IMR-90 (cell line): ENCODE data around the gene KLHDC3. TPM values are rescaled to one million over a fixed set of nuclear protein-coding genes. Genes with fewer than 3 reads are reported as not detected.

Experiments
- ATAC-seq: fragments of 200-7000 bp; cut with Tn5 transposase; 2 replicates; pipeline ENCODE4 v1.9.1; 2020; ENCODE audit warnings: low read depth, mild to moderate bottlenecking, moderate library complexity
- BruUV-seq: library from RNA; stranded (reverse); fragments of 400-500 nt; replicated peaks from 2 replicates; lab custom pipeline; 2021; lab: Mats Ljungman, UMichigan
- CTCF ChIA-PET: fragments of 300-600 bp; formaldehyde crosslinking; extraction: SDS; loops from one replicate; lab custom pipeline; 2021; ENCODE audit warnings: antibody characterized with exemption; lab: Yijun Ruan, JAX
- POLR2A ChIA-PET: fragments of 300-600 bp; sonication (Branson Sonifier 250); formaldehyde crosslinking; loops from one replicate; lab custom pipeline; 2022; ENCODE audit warnings: antibody characterized with exemption; ENCODE audit not compliant: unreplicated experiment; lab: Charles Lee
- DNase-seq: peaks from one replicate; pipeline ENCODE4 v3.0.0; 2013
- H2AFZ ChIP-seq: replicated peaks from 2 replicates; pipeline ENCODE3; 2013; ENCODE audit warnings: low read length, mild to moderate bottlenecking; ENCODE audit not compliant: poor library complexity
- H2AK5ac ChIP-seq: 2 replicates; pipeline ENCODE4 v1.6.1; 2013; ENCODE audit warnings: low read depth, low read length, inconsistent platforms
- H2AK9ac ChIP-seq: replicated peaks from 2 replicates; pipeline ENCODE3; 2013; ENCODE audit warnings: mild to moderate bottlenecking, low read depth, low read length, moderate library complexity; ENCODE audit not compliant: poor library complexity
- H2BK120ac ChIP-seq: 2 replicates; pipeline ENCODE4 v1.6.1; 2013; ENCODE audit warnings: low read depth, low read length, inconsistent platforms
- H2BK15ac ChIP-seq: 3 replicates; pipeline ENCODE4 v1.6.1; 2013; ENCODE audit warnings: low read depth, low read length, inconsistent platforms
- H2BK20ac ChIP-seq: 2 replicates; pipeline ENCODE4 v1.6.1; 2013; ENCODE audit warnings: low read depth, mild to moderate bottlenecking, inconsistent platforms, low read length, moderate library complexity
- H2BK5ac ChIP-seq: 2 replicates; pipeline ENCODE4 v1.6.1; 2013; ENCODE audit warnings: mild to moderate bottlenecking, low read depth, low read length, inconsistent platforms; ENCODE audit not compliant: poor library complexity, severe bottlenecking
- H3K14ac ChIP-seq: replicated peaks from 2 replicates; pipeline ENCODE4 v1.6.1; 2013; ENCODE audit warnings: low read depth, low read length, inconsistent platforms
- H3K18ac ChIP-seq: 2 replicates; pipeline ENCODE4 v1.6.1; 2013; ENCODE audit warnings: low read depth, low read length, control low read depth
- H3K23ac ChIP-seq: 2 replicates; pipeline ENCODE4 v1.6.1; 2013; ENCODE audit warnings: low read depth, low read length, inconsistent platforms
- H3K27ac ChIP-seq: 2 replicates; pipeline ENCODE4 v1.5.1; 2013; ENCODE audit warnings: mild to moderate bottlenecking, control low read depth, low read length; ENCODE audit not compliant: insufficient read depth
- H3K27me3 ChIP-seq: 2 replicates; pipeline ENCODE4 v1.6.1; 2013; ENCODE audit warnings: low read length; ENCODE audit not compliant: control insufficient read depth, insufficient read depth
- H3K36me3 ChIP-seq: 2 replicates; pipeline ENCODE4 v1.6.1; 2013; ENCODE audit warnings: low read length, mixed read lengths; ENCODE audit not compliant: control insufficient read depth, insufficient read depth
- H3K4ac ChIP-seq: 2 replicates; pipeline ENCODE4 v1.6.1; 2013; ENCODE audit warnings: low read depth, low read length, inconsistent platforms
- H3K4me1 ChIP-seq: 2 replicates; pipeline ENCODE4 v1.6.1; 2013; ENCODE audit warnings: low read length, mixed read lengths; ENCODE audit not compliant: control insufficient read depth, insufficient read depth
- H3K4me2 ChIP-seq: 2 replicates; pipeline ENCODE4 v1.6.1; 2013; ENCODE audit warnings: low read depth, mild to moderate bottlenecking, control low read depth, low read length, moderate library complexity
- H3K4me3 ChIP-seq: 2 replicates; pipeline ENCODE4 v1.5.1; 2013; ENCODE audit warnings: low read depth, mild to moderate bottlenecking, control low read depth, low read length, moderate library complexity; ENCODE audit not compliant: insufficient read depth
- H3K56ac ChIP-seq: 2 replicates; pipeline ENCODE4 v1.6.1; 2013; ENCODE audit warnings: low read length, inconsistent platforms; ENCODE audit not compliant: insufficient read depth; ENCODE audit errors: extremely low read depth
- H3K79me1 ChIP-seq, 2 experiments: 2 replicates each; pipeline ENCODE4 v1.6.1; 2013; ENCODE audit warnings: low read length in 2 of 2, inconsistent platforms in 1 of 2, low read depth in 1 of 2
- H3K9ac ChIP-seq: 2 replicates; pipeline ENCODE4 v1.6.1; 2013; ENCODE audit warnings: low read depth, low read length, control low read depth
- H3K9me1 ChIP-seq: 2 replicates; pipeline ENCODE4 v1.6.1; 2013; ENCODE audit warnings: low read length, inconsistent platforms; ENCODE audit not compliant: insufficient read depth
- H3K9me3 ChIP-seq: 2 replicates; pipeline ENCODE4 v1.6.1; 2013; ENCODE audit warnings: low read length; ENCODE audit not compliant: control insufficient read depth, insufficient read depth
- H4K20me1 ChIP-seq: 2 replicates; pipeline ENCODE4 v1.6.1; 2013; ENCODE audit warnings: low read length, inconsistent platforms; ENCODE audit not compliant: insufficient read depth
- H4K5ac ChIP-seq: 2 replicates; pipeline ENCODE4 v1.6.1; 2013; ENCODE audit warnings: mild to moderate bottlenecking, low read depth, low read length, control low read depth
- H4K8ac ChIP-seq, 2 experiments: 2 replicates each; pipeline ENCODE4 v1.6.1; 2013; ENCODE audit warnings: low read depth in 2 of 2, low read length in 2 of 2, control low read depth in 1 of 2, inconsistent platforms in 1 of 2
- H4K91ac ChIP-seq: 2 replicates; pipeline ENCODE4 v1.6.1; 2013; ENCODE audit warnings: low read depth, low read length, inconsistent platforms; ENCODE audit not compliant: insufficient read depth
- BHLHE40 ChIP-seq: fragments of 150-350 bp; IDR thresholded peaks from 2 replicates; pipeline ENCODE4 v1.6.1; 2016; ENCODE audit warnings: mild to moderate bottlenecking, low read depth, low read length
- CHD1 ChIP-seq: IDR thresholded peaks from 2 replicates; pipeline ENCODE4 v1.6.1; 2012; ENCODE audit warnings: low read depth, low read length, improper control_type of control experiment
- FOS ChIP-seq: fragments of 150-350 bp; IDR thresholded peaks from 2 replicates; pipeline ENCODE4 v1.6.1; 2016; ENCODE audit warnings: low read depth, low read length
- MAZ ChIP-seq: IDR thresholded peaks from 2 replicates; pipeline ENCODE4 v1.6.1; 2012; ENCODE audit warnings: low read depth, mild to moderate bottlenecking, low read length, improper control_type of control experiment, moderate library complexity, borderline replicate concordance
- MXI1 ChIP-seq: IDR thresholded peaks from 2 replicates; pipeline ENCODE4 v1.6.1; 2012; ENCODE audit warnings: low read depth, mild to moderate bottlenecking, low read length, moderate library complexity, borderline replicate concordance
- NFE2L2 ChIP-seq: fragments of 150-350 bp; IDR thresholded peaks from 2 replicates; pipeline ENCODE4 v1.6.1; 2016; ENCODE audit warnings: low read depth, mild to moderate bottlenecking, low read length
- POLR2A ChIP-seq: IDR thresholded peaks from 2 replicates; pipeline ENCODE4 v1.6.1; 2012; ENCODE audit warnings: mild to moderate bottlenecking, low read depth, low read length
- RAD21 ChIP-seq: IDR thresholded peaks from 2 replicates; pipeline ENCODE4 v1.6.1; 2012; ENCODE audit warnings: low read length, improper control_type of control experiment
- RCOR1 ChIP-seq: IDR thresholded peaks from 2 replicates; pipeline ENCODE4 v1.6.1; 2012; ENCODE audit warnings: mild to moderate bottlenecking, low read length, improper control_type of control experiment; ENCODE audit not compliant: insufficient replicate concordance
- SMC3 ChIP-seq: fragments of 150-350 bp; IDR thresholded peaks from 2 replicates; pipeline ENCODE4 v1.6.1; 2016; ENCODE audit warnings: low read depth, mild to moderate bottlenecking, antibody characterized with exemption, low read length, moderate library complexity
- WGBS, 2 experiments: methylation state at CpG; one replicate each; pipeline versions ENCODE4 v1.1.5 to v1.1.7; 2013; ENCODE audit warnings: missing lambda C conversion rate in 2 of 2; ENCODE audit not compliant: insufficient read length in 1 of 2; ENCODE audit errors: extremely low coverage in 2 of 2; 5-methylcytosine and 5-hydroxymethylcytosine counted together
- dilution Hi-C: fragments of 300-500 bp; cut with HindIII; formaldehyde crosslinking; loops from one replicate; pipeline ENCODE4 v1.14.3; 2018; ENCODE audit warnings: low sequenced_read_pairs; ENCODE audit not compliant: unreplicated experiment
- in situ Hi-C: fragments of 300-500 bp; cut with MboI; formaldehyde crosslinking; loops from 3 replicates; pipeline ENCODE4 v1.14.3; 2019; ENCODE audit warnings: low sequenced_read_pairs, inconsistent platforms, mixed read lengths
- intact Hi-C: fragments of 100-400 bp; cut with micrococcal nuclease; formaldehyde crosslinking; loops from 2 replicates; pipeline ENCODE4 v1.10.0; 2022
- polyA plus RNA-seq, 3 experiments: library from polyadenylated mRNA; depleted of rRNA; stranded (reverse); fragments of >200 nt; gene quantifications; 2 replicates each; pipeline ENCODE4 v1.2.3, GENCODE V29; 2012; ENCODE audit warnings: low replicate concordance in 1 of 3
- total RNA-seq: library from RNA; depleted of rRNA; stranded (reverse); fragments of >200 nt; gene quantifications from 2 replicates; pipeline ENCODE4 v1.2.3, GENCODE V29; 2012
- TF ChIP-seq, protein P1 (sequence below): conservative IDR thresholded peaks from 2 replicates; pipeline ENCODE4 v1.5.1; 2012; ENCODE audit warnings: mild to moderate bottlenecking, low read depth, low read length, improper control_type of control experiment
- TF ChIP-seq, protein P2 (sequence below): fragments of 150-350 bp; IDR thresholded peaks from 2 replicates; pipeline ENCODE4 v1.6.1; 2016; ENCODE audit warnings: low read depth, mild to moderate bottlenecking, low read length, moderate library complexity, borderline replicate concordance

The KLHDC3 gene
- total and polyA plus RNA-seq, 2 of the 4 experiments (the other 2 are of a cell fraction), result 57.1 to 76.0 TPM

GRCh38 chr6:43012364-43012763, 1.7 kb upstream of the KLHDC3 start:
- dilution Hi-C loops (no loop called here), intact Hi-C loops (no loop called here), in situ Hi-C loops (no loop called here)
- Histone ChIP-seq H4K91ac (no peak overlapping the region), H2BK5ac (no peak overlapping the region), H3K14ac (no peak overlapping the region), H2BK20ac (no peak overlapping the region), H2BK15ac (no peak overlapping the region), H4K8ac (no peak overlapping the region), H3K27me3 (no peaks in the 10 kb centered on the region), H4K20me1 (no peaks in the 10 kb centered on the region; the same call in 1 of the 2 replicates), H3K9ac (peak overlapping the region; percentile 13; the same call in 1 of the 2 replicates), H2AK5ac (no peak overlapping the region; the same call in 1 of the 2 replicates), H3K36me3 (peaks cover 44% of the 10 kb centered on the region), H3K4me1 (peaks cover 8% of the 10 kb centered on the region), H3K9me3 (no peaks in the 10 kb centered on the region), H3K4me2 (no peak overlapping the region), H3K4me3 (no peak overlapping the region), H2AFZ (no peak overlapping the region), H3K9me1 (peaks cover 3% of the 10 kb centered on the region), H3K4ac (no peak overlapping the region), H3K18ac (no peak overlapping the region), H3K27ac (no peak overlapping the region), H2BK120ac (no peak overlapping the region), H3K56ac (no peak overlapping the region), H2AK9ac (peak overlapping the region; percentile 75), H4K5ac (no peak overlapping the region), H3K79me1 (peaks cover 5 to 60% of the 10 kb centered on the region in 2 experiments; a peak in 2 of 4 replicates), H3K23ac (no peak overlapping the region)
- DNase-seq, result no peak
- ChIA-PET CTCF (no interaction called here), POLR2A (no interaction called here)
- 89% methylated on average over 3 of the region's 6 CpGs; no CpG with 5 or more reads in 1 of the 2 experiments for WGBS, 2 experiments
- no TSS peak for BruUV-seq
- no peak for ATAC-seq
- no peak for TF ChIP-seq MXI1
- no peak for TF ChIP-seq SMC3
- TF ChIP-seq POLR2A, result no peak
- TF ChIP-seq, protein P1, sequence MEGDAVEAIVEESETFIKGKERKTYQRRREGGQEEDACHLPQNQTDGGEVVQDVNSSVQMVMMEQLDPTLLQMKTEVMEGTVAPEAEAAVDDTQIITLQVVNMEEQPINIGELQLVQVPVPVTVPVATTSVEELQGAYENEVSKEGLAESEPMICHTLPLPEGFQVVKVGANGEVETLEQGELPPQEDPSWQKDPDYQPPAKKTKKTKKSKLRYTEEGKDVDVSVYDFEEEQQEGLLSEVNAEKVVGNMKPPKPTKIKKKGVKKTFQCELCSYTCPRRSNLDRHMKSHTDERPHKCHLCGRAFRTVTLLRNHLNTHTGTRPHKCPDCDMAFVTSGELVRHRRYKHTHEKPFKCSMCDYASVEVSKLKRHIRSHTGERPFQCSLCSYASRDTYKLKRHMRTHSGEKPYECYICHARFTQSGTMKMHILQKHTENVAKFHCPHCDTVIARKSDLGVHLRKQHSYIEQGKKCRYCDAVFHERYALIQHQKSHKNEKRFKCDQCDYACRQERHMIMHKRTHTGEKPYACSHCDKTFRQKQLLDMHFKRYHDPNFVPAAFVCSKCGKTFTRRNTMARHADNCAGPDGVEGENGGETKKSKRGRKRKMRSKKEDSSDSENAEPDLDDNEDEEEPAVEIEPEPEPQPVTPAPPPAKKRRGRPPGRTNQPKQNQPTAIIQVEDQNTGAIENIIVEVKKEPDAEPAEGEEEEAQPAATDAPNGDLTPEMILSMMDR, result no peak
- no peak for TF ChIP-seq CHD1
- no peak for TF ChIP-seq FOS
- TF ChIP-seq, protein P2, sequence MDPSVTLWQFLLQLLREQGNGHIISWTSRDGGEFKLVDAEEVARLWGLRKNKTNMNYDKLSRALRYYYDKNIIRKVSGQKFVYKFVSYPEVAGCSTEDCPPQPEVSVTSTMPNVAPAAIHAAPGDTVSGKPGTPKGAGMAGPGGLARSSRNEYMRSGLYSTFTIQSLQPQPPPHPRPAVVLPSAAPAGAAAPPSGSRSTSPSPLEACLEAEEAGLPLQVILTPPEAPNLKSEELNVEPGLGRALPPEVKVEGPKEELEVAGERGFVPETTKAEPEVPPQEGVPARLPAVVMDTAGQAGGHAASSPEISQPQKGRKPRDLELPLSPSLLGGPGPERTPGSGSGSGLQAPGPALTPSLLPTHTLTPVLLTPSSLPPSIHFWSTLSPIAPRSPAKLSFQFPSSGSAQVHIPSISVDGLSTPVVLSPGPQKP, result no peak
- TF ChIP-seq MAZ, result no peak
- no peak for TF ChIP-seq NFE2L2
- no peak for TF ChIP-seq RCOR1
- TF ChIP-seq BHLHE40, result no peak
- TF ChIP-seq RAD21, result no peak
